ENCODE data around the gene SPEM1. TPM values are rescaled to one million over a fixed set of nuclear protein-coding genes. Genes with fewer than 3 reads are reported as not detected.

Gene SPEM1
- total RNA-seq, 1 donor from 2014 or later, result 0.23 TPM

GRCh38 chr17:7431231-7431630, 11.1 kb downstream of the SPEM1 start:
- H4K20me1 ChIP-seq (ENCODE audit: insufficient read depth, low read length), result no peaks in the 10 kb centered on the region
- no peak overlapping the region for H2AFZ ChIP-seq (ENCODE audit: low read depth, low read length)
- DNase-seq (ENCODE audit: low read depth), result no peak
- H3K4me1 Mint-ChIP-seq (ENCODE audit: low read depth, unreplicated experiment), result no peaks in the 10 kb centered on the region
- no peak overlapping the region for H3K4me3 ChIP-seq (ENCODE audit: insufficient read depth, low read depth, low read length)
- H3K9me3 Mint-ChIP-seq (ENCODE audit: unreplicated experiment), result peaks cover 2% of the 10 kb centered on the region
- H3K9me3 ChIP-seq (ENCODE audit: insufficient read depth, low read depth, low read length), result no peaks in the 10 kb centered on the region
- H3K4me2 ChIP-seq (ENCODE audit: low read length), result no peak overlapping the region
- no peaks in the 10 kb centered on the region for H3K27me3 ChIP-seq (ENCODE audit: insufficient read depth, low read length)
- no peak overlapping the region for H3K27ac ChIP-seq (ENCODE audit: low read depth, low read length)
- H3K79me2 ChIP-seq (ENCODE audit: insufficient read depth, low read length), result no peaks in the 10 kb centered on the region
- no peak overlapping the region for H3K9ac ChIP-seq (ENCODE audit: low read length)
- peaks cover 3% of the 10 kb centered on the region for H3K4me1 ChIP-seq (ENCODE audit: insufficient read depth, low read length)
- peaks cover 5% of the 10 kb centered on the region for H3K27me3 Mint-ChIP-seq (ENCODE audit: low read depth, unreplicated experiment)
- no peak overlapping the region for H3K4me3 Mint-ChIP-seq (ENCODE audit: unreplicated experiment)
- TF ChIP-seq EZH2 (IDR thresholded peaks at IDR 0.05; ENCODE audit: insufficient read depth, low read length), result no peak
- no peak for TF ChIP-seq CTCF (IDR thresholded peaks at IDR 0.05; ENCODE audit: insufficient read depth, low read depth, low read length)
- no peak for FAIRE-seq
- no peak overlapping the region for H3K27ac Mint-ChIP-seq (ENCODE audit: unreplicated experiment)
- no peaks in the 10 kb centered on the region for H3K36me3 ChIP-seq (ENCODE audit: insufficient read depth, low read length)
- H3K36me3 Mint-ChIP-seq (ENCODE audit: low read depth, unreplicated experiment), result peaks cover under 1% of the 10 kb centered on the region

GRCh38 chr17:7432296-7432695, 12.2 kb downstream of the SPEM1 start:
- H3K4me3 ChIP-seq (ENCODE audit: insufficient read depth, low read depth, low read length), result no peak overlapping the region
- no peaks in the 10 kb centered on the region for H3K9me3 ChIP-seq (ENCODE audit: insufficient read depth, low read depth, low read length)
- no peak overlapping the region for H2AFZ ChIP-seq (ENCODE audit: low read depth, low read length)
- no peaks in the 10 kb centered on the region for H3K4me1 Mint-ChIP-seq (ENCODE audit: low read depth, unreplicated experiment)
- no peak overlapping the region for H3K4me2 ChIP-seq (ENCODE audit: low read length)
- H3K36me3 Mint-ChIP-seq (ENCODE audit: low read depth, unreplicated experiment), result no peaks in the 10 kb centered on the region
- H3K79me2 ChIP-seq (ENCODE audit: insufficient read depth, low read length), result no peaks in the 10 kb centered on the region
- no peak overlapping the region for H3K9ac ChIP-seq (ENCODE audit: low read length)
- peaks cover 5% of the 10 kb centered on the region for H3K27me3 Mint-ChIP-seq (ENCODE audit: low read depth, unreplicated experiment)
- DNase-seq (ENCODE audit: low read depth), result no peak
- no peak overlapping the region for H3K4me3 Mint-ChIP-seq (ENCODE audit: unreplicated experiment)
- no peak overlapping the region for H3K27ac Mint-ChIP-seq (ENCODE audit: unreplicated experiment)
- peaks cover 2% of the 10 kb centered on the region for H3K9me3 Mint-ChIP-seq (ENCODE audit: unreplicated experiment)
- H3K4me1 ChIP-seq (ENCODE audit: insufficient read depth, low read length), result peaks cover 6% of the 10 kb centered on the region
- H3K27ac ChIP-seq (ENCODE audit: low read depth, low read length), result no peak overlapping the region
- TF ChIP-seq EZH2 (IDR thresholded peaks at IDR 0.05; ENCODE audit: insufficient read depth, low read length), result no peak
- no peak for TF ChIP-seq CTCF (IDR thresholded peaks at IDR 0.05; ENCODE audit: insufficient read depth, low read depth, low read length)
- H3K27me3 ChIP-seq (ENCODE audit: insufficient read depth, low read length), result peaks cover 3% of the 10 kb centered on the region
- H3K36me3 ChIP-seq (ENCODE audit: insufficient read depth, low read length), result no peaks in the 10 kb centered on the region
- H4K20me1 ChIP-seq (ENCODE audit: insufficient read depth, low read length), result no peaks in the 10 kb centered on the region
- no peak for FAIRE-seq

GRCh38 chr17:7435676-7436555, 15.8 kb downstream of the SPEM1 start:
- Histone ChIP-seq H3K27me3 (ENCODE audit: insufficient read depth, low read length) (peaks cover 27% of the 10 kb centered on the region), H3K4me2 (ENCODE audit: low read length) (peak overlapping the region; percentile 84), H2AFZ (ENCODE audit: low read depth, low read length) (peak overlapping the region; percentile 75), H3K4me1 (ENCODE audit: insufficient read depth, low read length) (peaks cover 27% of the 10 kb centered on the region), H4K20me1 (ENCODE audit: insufficient read depth, low read length) (peaks cover 13% of the 10 kb centered on the region), H3K79me2 (ENCODE audit: insufficient read depth, low read length) (no peaks in the 10 kb centered on the region), H3K27ac (ENCODE audit: low read depth, low read length) (no peak overlapping the region), H3K9me3 (ENCODE audit: insufficient read depth, low read depth, low read length) (no peaks in the 10 kb centered on the region), H3K9ac (ENCODE audit: low read length) (no peak overlapping the region), H3K4me3 (ENCODE audit: insufficient read depth, low read depth, low read length) (peak overlapping the region; percentile 48), H3K36me3 (ENCODE audit: insufficient read depth, low read length) (no peaks in the 10 kb centered on the region)
- FAIRE-seq (no peak), DNase-seq (ENCODE audit: low read depth) (no peak)
- H3K27ac Mint-ChIP-seq (ENCODE audit: unreplicated experiment), result peak overlapping the region; percentile 86
- H3K36me3 Mint-ChIP-seq (ENCODE audit: low read depth, unreplicated experiment), result peaks cover 3% of the 10 kb centered on the region
- no peaks in the 10 kb centered on the region for H3K9me3 Mint-ChIP-seq (ENCODE audit: unreplicated experiment)
- TF ChIP-seq CTCF (IDR thresholded peaks at IDR 0.05; ENCODE audit: insufficient read depth, low read depth, low read length) (no peak), EZH2 (IDR thresholded peaks at IDR 0.05; ENCODE audit: insufficient read depth, low read length) (peak; percentile 42)
- peaks cover 13% of the 10 kb centered on the region for H3K4me1 Mint-ChIP-seq (ENCODE audit: low read depth, unreplicated experiment)
- H3K4me3 Mint-ChIP-seq (ENCODE audit: unreplicated experiment), result peak overlapping the region; percentile 92
- no peaks in the 10 kb centered on the region for H3K27me3 Mint-ChIP-seq (ENCODE audit: low read depth, unreplicated experiment)

Data from astrocyte (in vitro differentiated cells and primary cell).